Loucy (cell line): ENCODE data around the gene NAB2.
"Not testable (repeated sequence)": the region's sequence is repeated elsewhere in the genome, so short reads cannot be mapped to it uniquely, and the experiment has no call there.

ENCODE experiments used
- H2AFZ ChIP-seq: fragments of 200-600 bp; sonication (generic); 2 replicates; pipeline ENCODE4 v1.6.0; 2016; ENCODE audit warnings: antibody characterized with exemption, mild to moderate bottlenecking, low read length, moderate library complexity
- H3F3A ChIP-seq: fragments of 200-600 bp; 2 replicates; pipeline ENCODE4 v1.6.0; 2016; ENCODE audit warnings: antibody characterized with exemption, low read depth, mild to moderate bottlenecking
- H3K27me3 ChIP-seq: fragments of 200-600 bp; sonication (generic); 2 replicates; pipeline ENCODE4 v1.6.1; 2014; ENCODE audit warnings: low read length, mild to moderate bottlenecking; ENCODE audit not compliant: insufficient read depth, poor library complexity, severe bottlenecking
- H3K36me3 ChIP-seq: fragments of 200-600 bp; sonication (generic); 2 replicates; pipeline ENCODE4 v1.6.1; 2016; ENCODE audit warnings: low read length; ENCODE audit not compliant: insufficient read depth
- H3K4me1 ChIP-seq: fragments of 200-600 bp; sonication (generic); 2 replicates; pipeline ENCODE4 v1.5.1; 2014; ENCODE audit warnings: low read length, mild to moderate bottlenecking; ENCODE audit not compliant: insufficient read depth, poor library complexity, severe bottlenecking
- H3K4me2 ChIP-seq: fragments of 200-600 bp; sonication (generic); 2 replicates; pipeline ENCODE4 v1.6.0; 2014; ENCODE audit warnings: antibody characterized with exemption, low read length, low read depth, mild to moderate bottlenecking; ENCODE audit not compliant: poor library complexity, severe bottlenecking
- H3K4me3 ChIP-seq: fragments of 200-600 bp; sonication (generic); 2 replicates; pipeline ENCODE4 v1.5.1; 2014; ENCODE audit warnings: low read length, mild to moderate bottlenecking, mixed read lengths; ENCODE audit not compliant: poor library complexity, severe bottlenecking
- H3K79me2 ChIP-seq: fragments of 200-600 bp; sonication (generic); 2 replicates; pipeline ENCODE4 v1.6.1; 2014; ENCODE audit warnings: low read length; ENCODE audit not compliant: insufficient read depth
- H3K9ac ChIP-seq: fragments of 200-600 bp; sonication (generic); 2 replicates; pipeline ENCODE4 v1.6.0; 2014; ENCODE audit warnings: mild to moderate bottlenecking, low read depth, low read length, moderate library complexity; ENCODE audit not compliant: poor library complexity, severe bottlenecking
- H3K9me2 ChIP-seq: fragments of 200-600 bp; sonication (generic); replicated peaks from 2 replicates; pipeline ENCODE4 v1.6.1; 2016; ENCODE audit warnings: low read depth, low read length, mixed read lengths
- H3K9me3 ChIP-seq: fragments of 200-600 bp; sonication (generic); 2 replicates; pipeline ENCODE4 v1.6.1; 2014; ENCODE audit warnings: mild to moderate bottlenecking, antibody characterized with exemption, low read length, low read depth; ENCODE audit not compliant: insufficient read depth
- H4K20me1 ChIP-seq: fragments of 200-600 bp; sonication (generic); 2 replicates; pipeline ENCODE4 v1.6.0; 2014; ENCODE audit warnings: antibody characterized with exemption, low read length, mild to moderate bottlenecking; ENCODE audit not compliant: insufficient read depth, poor library complexity, severe bottlenecking
- EZH2phosphoT487 ChIP-seq: fragments of 200-600 bp; IDR thresholded peaks from 2 replicates; pipeline ENCODE4 v1.6.1; 2018; ENCODE audit warnings: antibody characterized with exemption, mild to moderate bottlenecking, moderate library complexity, borderline replicate concordance
- TF ChIP-seq, protein P1 (sequence below): fragments of 200-600 bp; sonication (generic); conservative IDR thresholded peaks from 2 replicates; pipeline ENCODE4 v1.5.1; 2014; ENCODE audit warnings: mild to moderate bottlenecking, antibody characterized with exemption, low read length

Gene NAB2

DNA sequence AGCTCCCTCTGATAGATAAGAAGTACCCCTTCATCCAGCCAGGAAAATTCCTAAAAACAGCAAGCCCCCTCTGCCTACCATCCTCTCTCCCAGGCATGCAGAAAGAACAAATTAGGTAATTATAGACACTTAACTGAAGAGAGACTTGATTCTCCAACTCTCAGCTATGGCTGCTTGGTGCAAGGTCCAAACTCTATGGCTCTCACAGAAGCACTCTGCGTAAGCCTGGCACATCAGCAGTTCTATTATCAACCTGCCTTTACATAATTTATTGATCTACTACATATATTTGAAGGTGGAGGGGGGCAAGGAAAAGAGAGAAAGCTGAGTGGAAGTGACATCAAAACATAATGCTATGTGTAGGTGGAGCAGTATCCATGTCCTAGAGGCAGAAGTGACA is 37.9 kb upstream of the NAB2 start:
- Histone ChIP-seq H2AFZ (no peak overlapping the region), H3K79me2 (no peaks in the 10 kb centered on the region), H3F3A (no peaks in the 10 kb centered on the region), H4K20me1 (no peaks in the 10 kb centered on the region), H3K4me3 (no peak overlapping the region), H3K9me3 (no peaks in the 10 kb centered on the region), H3K36me3 (no peaks in the 10 kb centered on the region), H3K9ac (no peak overlapping the region), H3K4me1 (peaks cover 29% of the 10 kb centered on the region), H3K4me2 (no peak overlapping the region), H3K9me2 (no peaks in the 10 kb centered on the region), H3K27me3 (no peaks in the 10 kb centered on the region)
- TF ChIP-seq, protein P1, sequence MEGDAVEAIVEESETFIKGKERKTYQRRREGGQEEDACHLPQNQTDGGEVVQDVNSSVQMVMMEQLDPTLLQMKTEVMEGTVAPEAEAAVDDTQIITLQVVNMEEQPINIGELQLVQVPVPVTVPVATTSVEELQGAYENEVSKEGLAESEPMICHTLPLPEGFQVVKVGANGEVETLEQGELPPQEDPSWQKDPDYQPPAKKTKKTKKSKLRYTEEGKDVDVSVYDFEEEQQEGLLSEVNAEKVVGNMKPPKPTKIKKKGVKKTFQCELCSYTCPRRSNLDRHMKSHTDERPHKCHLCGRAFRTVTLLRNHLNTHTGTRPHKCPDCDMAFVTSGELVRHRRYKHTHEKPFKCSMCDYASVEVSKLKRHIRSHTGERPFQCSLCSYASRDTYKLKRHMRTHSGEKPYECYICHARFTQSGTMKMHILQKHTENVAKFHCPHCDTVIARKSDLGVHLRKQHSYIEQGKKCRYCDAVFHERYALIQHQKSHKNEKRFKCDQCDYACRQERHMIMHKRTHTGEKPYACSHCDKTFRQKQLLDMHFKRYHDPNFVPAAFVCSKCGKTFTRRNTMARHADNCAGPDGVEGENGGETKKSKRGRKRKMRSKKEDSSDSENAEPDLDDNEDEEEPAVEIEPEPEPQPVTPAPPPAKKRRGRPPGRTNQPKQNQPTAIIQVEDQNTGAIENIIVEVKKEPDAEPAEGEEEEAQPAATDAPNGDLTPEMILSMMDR: no peak
- no peak for TF ChIP-seq EZH2phosphoT487

- not testable (repeated sequence) for H3K36me3 ChIP-seq, H3K9me3 ChIP-seq, H3K27me3 ChIP-seq, H3K9me2 ChIP-seq, H4K20me1 ChIP-seq, H3K4me3 ChIP-seq, H2AFZ ChIP-seq, H3K79me2 ChIP-seq, H3K9ac ChIP-seq, H3K4me2 ChIP-seq, H3F3A ChIP-seq
- peaks cover 15% of the 10 kb centered on the region for H3K4me1 ChIP-seq
Observed at GRCh38 chr12:57053146-57053545, 35.8 kb upstream of the NAB2 start.

GRCh38 chr12:57053901-57054300 is 35.0 kb upstream of the NAB2 start:
- not testable (repeated sequence) for H3K9me2 ChIP-seq, H2AFZ ChIP-seq, H3K9me3 ChIP-seq, H3K79me2 ChIP-seq, H3K4me2 ChIP-seq, H3K9ac ChIP-seq, H3K4me1 ChIP-seq, H3K27me3 ChIP-seq, H3F3A ChIP-seq, H3K4me3 ChIP-seq, H4K20me1 ChIP-seq
- H3K36me3 ChIP-seq: peaks cover 12% of the 10 kb centered on the region; the same call in 1 of the 2 replicates

- Histone ChIP-seq H3K9me2 (no peaks in the 10 kb centered on the region), H3K9ac (no peak overlapping the region), H3K4me1 (peaks cover 4% of the 10 kb centered on the region), H3K79me2 (no peaks in the 10 kb centered on the region), H3K4me2 (no peak overlapping the region), H3F3A (no peaks in the 10 kb centered on the region), H4K20me1 (no peaks in the 10 kb centered on the region), H3K27me3 (no peaks in the 10 kb centered on the region), H3K9me3 (no peaks in the 10 kb centered on the region), H2AFZ (no peak overlapping the region), H3K4me3 (no peak overlapping the region), H3K36me3 (peaks cover 31% of the 10 kb centered on the region; the same call in 1 of the 2 replicates)
- TF ChIP-seq, protein P1: no peak
- no peak for TF ChIP-seq EZH2phosphoT487
Observed at GRCh38 chr12:57055824-57056223, 33.1 kb upstream of the NAB2 start.
